Measurements from ENCODE around the gene SH3D19. TPM values are rescaled to one million over a fixed set of nuclear protein-coding genes. Genes with fewer than 3 reads are reported as not detected.

Gene SH3D19
- total and polyA plus RNA-seq, 2 of the 4 experiments (the other 2 are of a cell fraction): 14.4 to 27.2 TPM

GRCh38 chr4:151206241-151207005 lies 119.0 kb downstream of the SH3D19 start:
- H3K4me3 ChIP-seq (ENCODE audit: insufficient read depth, low read depth, low read length): no peak overlapping the region
- in situ Hi-C loops (cut with MboI; ENCODE audit: low sequenced_read_pairs): no loop called here
- dilution Hi-C loops (cut with HindIII; ENCODE audit: low sequenced_read_pairs, unreplicated experiment): no loop called here
- TF ChIP-seq POLR2A (IDR thresholded peaks at IDR 0.05; ENCODE audit: low read depth, low read length) (no peak), MXI1 (IDR thresholded peaks at IDR 0.05; ENCODE audit: borderline replicate concordance, low read depth, low read length) (no peak), SMC3 (IDR thresholded peaks at IDR 0.05; ENCODE audit: low read depth, low read length) (no peak), MAZ (IDR thresholded peaks at IDR 0.05; ENCODE audit: borderline replicate concordance, low read depth, low read length) (no peak), FOS (IDR thresholded peaks at IDR 0.05; ENCODE audit: low read depth, low read length) (no peak), RFX5 (IDR thresholded peaks at IDR 0.05; ENCODE audit: low read depth, low read length) (no peak), ELK1 (IDR thresholded peaks at IDR 0.05; ENCODE audit: borderline replicate concordance, low read depth, low read length) (no peak), CEBPB (IDR thresholded peaks at IDR 0.05; ENCODE audit: low read depth, low read length) (no peak), RCOR1 (IDR thresholded peaks at IDR 0.05; ENCODE audit: insufficient replicate concordance, low read length) (no peak), NFE2L2 (IDR thresholded peaks at IDR 0.05; ENCODE audit: low read depth, low read length) (no peak), USF2 (IDR thresholded peaks at IDR 0.05; ENCODE audit: low read depth, low read length) (no peak), BHLHE40 (IDR thresholded peaks at IDR 0.05; ENCODE audit: low read depth, low read length) (no peak), CTCF (conservative IDR thresholded peaks at IDR 0.05; ENCODE audit: low read depth, low read length) (no peak), MAFK (IDR thresholded peaks at IDR 0.05; ENCODE audit: low read depth, low read length) (no peak), CHD1 (IDR thresholded peaks at IDR 0.05; ENCODE audit: low read depth, low read length) (no peak), RAD21 (IDR thresholded peaks at IDR 0.05; ENCODE audit: low read length) (no peak)
- no peaks in the 10 kb centered on the region; a peak in 1 of 4 replicates for H3K79me1 ChIP-seq (ENCODE audit: low read depth in 1 of 2, low read length in 2 of 2)
- no peak overlapping the region for H3K27ac ChIP-seq (ENCODE audit: insufficient read depth, low read length)
- no peak overlapping the region for H4K5ac ChIP-seq (ENCODE audit: low read depth, low read length)
- H4K20me1 ChIP-seq (ENCODE audit: insufficient read depth, low read length): no peaks in the 10 kb centered on the region
- H2BK5ac ChIP-seq (ENCODE audit: low read depth, low read length, poor library complexity, severe bottlenecking): no peak overlapping the region
- no peak overlapping the region for H4K91ac ChIP-seq (ENCODE audit: insufficient read depth, low read depth, low read length)
- no peaks in the 10 kb centered on the region for H3K9me3 ChIP-seq (ENCODE audit: control insufficient read depth, insufficient read depth, low read length)
- H3K9ac ChIP-seq (ENCODE audit: low read depth, low read length): no peak overlapping the region
- no peaks in the 10 kb centered on the region for H3K9me1 ChIP-seq (ENCODE audit: insufficient read depth, low read length)
- H3K4ac ChIP-seq (ENCODE audit: low read depth, low read length): no peak overlapping the region
- H3K18ac ChIP-seq (ENCODE audit: low read depth, low read length): no peak overlapping the region
- no peak overlapping the region for H2AFZ ChIP-seq (replicated peaks; ENCODE audit: low read length, poor library complexity)
- H4K8ac ChIP-seq (ENCODE audit: low read depth in 2 of 2, low read length in 2 of 2): no peak overlapping the region
- no peaks in the 10 kb centered on the region for H3K36me3 ChIP-seq (ENCODE audit: control insufficient read depth, insufficient read depth, low read length)
- H3K56ac ChIP-seq (ENCODE audit: extremely low read depth, insufficient read depth, low read length): no peak overlapping the region
- CTCF ChIA-PET: no interaction called here
- no peak overlapping the region for H2AK5ac ChIP-seq (ENCODE audit: low read depth, low read length)
- H3K14ac ChIP-seq (replicated peaks; ENCODE audit: low read depth, low read length): no peak overlapping the region
- H3K27me3 ChIP-seq (ENCODE audit: control insufficient read depth, insufficient read depth, low read length): no peaks in the 10 kb centered on the region
- WGBS, 2 experiments (ENCODE audit: extremely low coverage in 2 of 2, insufficient read length in 1 of 2): 60% methylated on average over 1 of the region's 3 CpGs; no CpG with 5 or more reads in 1 of the 2 experiments
- no TSS peak for BruUV-seq (replicated peaks)
- H2BK120ac ChIP-seq (ENCODE audit: low read depth, low read length): no peak overlapping the region
- H3K4me2 ChIP-seq (ENCODE audit: low read depth, low read length): no peak overlapping the region
- POLR2A ChIA-PET (ENCODE audit: unreplicated experiment): no interaction called here
- DNase-seq (no peak), ATAC-seq (ENCODE audit: low read depth) (0 out of 2 replicates have a peak, but pooled peaks have one; percentile 25)
- H2AK9ac ChIP-seq (replicated peaks; ENCODE audit: low read depth, low read length, poor library complexity): no peak overlapping the region
- no peak overlapping the region for H2BK15ac ChIP-seq (ENCODE audit: low read depth, low read length)
- intact Hi-C loops (cut with micrococcal nuclease): no loop called here
- no peak overlapping the region for H2BK20ac ChIP-seq (ENCODE audit: low read depth, low read length)
- no peak overlapping the region for H3K23ac ChIP-seq (ENCODE audit: low read depth, low read length)
- H3K4me1 ChIP-seq (ENCODE audit: control insufficient read depth, insufficient read depth, low read length): peaks cover 12% of the 10 kb centered on the region
